Osteocyte (in vitro differentiated cells): Measurements from ENCODE around the gene AMDHD1. TPM values are rescaled to one million over a fixed set of nuclear protein-coding genes. Genes with fewer than 3 reads are reported as not detected.
A peak's percentile ranks its signal among the peaks of the same experiment; 100 is the strongest.

Experiments used
- DNase-seq: peaks from one replicate; pipeline ENCODE4 v3.0.0; 2021; ENCODE audit warnings: mixed read lengths; ENCODE audit not compliant: unreplicated experiment; ENCODE audit errors: extremely low spot score
- H3K27ac Mint-ChIP-seq: one replicate; pipeline ENCODE4 v1.8.0; 2021; ENCODE audit warnings: mild to moderate bottlenecking, mixed read lengths; ENCODE audit not compliant: unreplicated experiment
- H3K27me3 Mint-ChIP-seq: one replicate; pipeline ENCODE4 v1.8.0; 2021; ENCODE audit warnings: mixed read lengths; ENCODE audit not compliant: unreplicated experiment
- H3K36me3 Mint-ChIP-seq: one replicate; pipeline ENCODE4 v1.8.0; 2021; ENCODE audit warnings: mixed read lengths; ENCODE audit not compliant: unreplicated experiment
- H3K4me1 Mint-ChIP-seq: one replicate; pipeline ENCODE4 v1.8.0; 2021; ENCODE audit warnings: mixed read lengths; ENCODE audit not compliant: unreplicated experiment
- H3K4me3 Mint-ChIP-seq: one replicate; pipeline ENCODE4 v1.8.0; 2021; ENCODE audit warnings: mild to moderate bottlenecking, moderate library complexity, mixed read lengths; ENCODE audit not compliant: unreplicated experiment
- H3K9me3 Mint-ChIP-seq: one replicate; pipeline ENCODE4 v1.8.0; 2021; ENCODE audit warnings: mixed read lengths; ENCODE audit not compliant: unreplicated experiment
- long read RNA-seq: library from polyadenylated mRNA; unstranded; transcript quantifications from one replicate; pipeline ENCODE4 v2.0.0, GENCODE V29; 2021
- total RNA-seq: library from RNA; stranded (reverse); gene quantifications from 2 replicates; pipeline ENCODE4 v1.2.1, GENCODE V29; 2021
- TF ChIP-seq, protein P1 (sequence below): fragments of 200-600 bp; sonication (generic); IDR thresholded peaks from 2 replicates; pipeline ENCODE4 v1.5.0; 2021; ENCODE audit warnings: antibody characterized with exemption, mild to moderate bottlenecking, moderate library complexity

AMDHD1 gene, protein sequence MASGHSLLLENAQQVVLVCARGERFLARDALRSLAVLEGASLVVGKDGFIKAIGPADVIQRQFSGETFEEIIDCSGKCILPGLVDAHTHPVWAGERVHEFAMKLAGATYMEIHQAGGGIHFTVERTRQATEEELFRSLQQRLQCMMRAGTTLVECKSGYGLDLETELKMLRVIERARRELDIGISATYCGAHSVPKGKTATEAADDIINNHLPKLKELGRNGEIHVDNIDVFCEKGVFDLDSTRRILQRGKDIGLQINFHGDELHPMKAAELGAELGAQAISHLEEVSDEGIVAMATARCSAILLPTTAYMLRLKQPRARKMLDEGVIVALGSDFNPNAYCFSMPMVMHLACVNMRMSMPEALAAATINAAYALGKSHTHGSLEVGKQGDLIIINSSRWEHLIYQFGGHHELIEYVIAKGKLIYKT
- total RNA-seq = not detected in 2 replicates
- long read RNA-seq = 0 reads

DNA sequence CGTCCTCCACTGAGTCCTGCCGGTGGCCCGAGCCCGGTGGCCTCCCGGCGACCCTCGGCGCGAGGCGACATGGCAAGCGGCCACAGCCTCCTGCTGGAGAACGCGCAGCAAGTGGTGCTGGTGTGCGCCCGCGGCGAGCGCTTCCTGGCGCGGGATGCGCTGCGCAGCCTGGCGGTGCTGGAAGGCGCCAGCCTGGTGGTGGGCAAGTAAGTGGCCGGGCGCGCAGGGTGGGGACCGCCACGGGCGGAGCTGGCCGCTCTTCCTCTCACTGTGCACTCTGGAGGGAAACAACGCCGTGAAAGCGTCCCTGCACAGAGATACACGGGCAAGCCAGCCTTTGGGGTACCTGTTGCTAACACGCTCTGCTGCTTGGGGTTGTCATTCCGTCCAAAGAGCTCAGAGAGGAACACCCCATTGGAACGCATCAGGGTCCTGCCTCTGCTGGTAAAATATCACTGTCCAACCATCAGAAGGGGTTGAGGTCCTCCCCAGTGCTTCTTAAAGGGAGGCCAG, at the start of gene AMDHD1:
TSS of gene AMDHD1 (plus strand) at position 2 of the 513 bp plus-strand sequence. CDS start at position 70, 68 bp downstream.
- no peaks in the 10 kb centered on the region for H3K36me3 Mint-ChIP-seq
- H3K4me3 Mint-ChIP-seq = peak within 1 kb of the TSS; percentile 85
- peak; percentile 86 for DNase-seq
- peaks cover 5% of the 10 kb centered on the region for H3K4me1 Mint-ChIP-seq
- H3K27me3 Mint-ChIP-seq = peaks cover 40% of the 10 kb centered on the region
- no peak within 1 kb of the TSS for H3K27ac Mint-ChIP-seq
- no peaks in the 10 kb centered on the region for H3K9me3 Mint-ChIP-seq
- TF ChIP-seq, protein P1, sequence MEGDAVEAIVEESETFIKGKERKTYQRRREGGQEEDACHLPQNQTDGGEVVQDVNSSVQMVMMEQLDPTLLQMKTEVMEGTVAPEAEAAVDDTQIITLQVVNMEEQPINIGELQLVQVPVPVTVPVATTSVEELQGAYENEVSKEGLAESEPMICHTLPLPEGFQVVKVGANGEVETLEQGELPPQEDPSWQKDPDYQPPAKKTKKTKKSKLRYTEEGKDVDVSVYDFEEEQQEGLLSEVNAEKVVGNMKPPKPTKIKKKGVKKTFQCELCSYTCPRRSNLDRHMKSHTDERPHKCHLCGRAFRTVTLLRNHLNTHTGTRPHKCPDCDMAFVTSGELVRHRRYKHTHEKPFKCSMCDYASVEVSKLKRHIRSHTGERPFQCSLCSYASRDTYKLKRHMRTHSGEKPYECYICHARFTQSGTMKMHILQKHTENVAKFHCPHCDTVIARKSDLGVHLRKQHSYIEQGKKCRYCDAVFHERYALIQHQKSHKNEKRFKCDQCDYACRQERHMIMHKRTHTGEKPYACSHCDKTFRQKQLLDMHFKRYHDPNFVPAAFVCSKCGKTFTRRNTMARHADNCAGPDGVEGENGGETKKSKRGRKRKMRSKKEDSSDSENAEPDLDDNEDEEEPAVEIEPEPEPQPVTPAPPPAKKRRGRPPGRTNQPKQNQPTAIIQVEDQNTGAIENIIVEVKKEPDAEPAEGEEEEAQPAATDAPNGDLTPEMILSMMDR = peak; percentile 46

DNA sequence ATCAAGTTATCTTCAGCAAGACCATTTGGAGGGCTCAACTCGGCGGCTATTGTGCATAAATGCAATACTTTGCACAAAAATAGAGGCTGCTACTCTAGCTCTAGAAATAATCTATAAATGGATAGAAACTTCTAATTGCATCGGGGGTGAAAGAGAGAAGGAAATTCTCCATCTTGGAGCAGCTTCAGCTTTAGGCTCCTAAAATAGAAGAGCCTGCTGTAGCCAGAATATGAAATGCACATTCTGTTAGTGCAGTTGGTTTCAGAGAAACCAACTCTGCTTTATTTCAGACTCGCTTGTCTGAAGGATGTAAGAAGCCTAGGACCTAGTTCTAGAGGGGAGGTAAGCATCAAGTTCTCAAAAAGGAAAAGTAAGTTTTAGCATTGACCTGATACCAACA, 46.3 kb upstream of the AMDHD1 start:
- DNase-seq = no peak
- Mint-ChIP-seq H3K27ac (no peak overlapping the region), H3K4me3 (no peak overlapping the region), H3K4me1 (no peaks in the 10 kb centered on the region), H3K27me3 (peaks cover 25% of the 10 kb centered on the region), H3K36me3 (peaks cover 2% of the 10 kb centered on the region), H3K9me3 (no peaks in the 10 kb centered on the region)
- TF ChIP-seq, protein P1 = no peak

DNA sequence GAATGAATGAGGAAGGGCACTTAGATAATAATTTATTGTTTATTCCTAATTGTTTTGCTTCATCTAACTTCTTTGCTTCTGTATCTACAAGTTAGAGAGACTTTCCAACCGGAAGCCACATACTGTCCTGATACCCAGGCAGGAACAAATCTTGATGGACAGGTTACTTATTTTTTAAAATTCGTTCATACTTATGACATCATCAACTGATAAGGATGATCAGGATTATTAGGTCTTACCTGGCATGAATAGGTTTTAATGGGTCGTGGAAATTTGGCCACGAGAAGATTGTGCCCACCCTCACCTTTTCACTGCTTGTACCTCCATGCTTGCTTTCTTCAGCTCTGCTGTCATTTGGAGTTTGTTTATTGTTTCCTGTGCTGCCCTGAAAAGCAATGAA, 45.0 kb upstream of the AMDHD1 start:
- Mint-ChIP-seq H3K27me3 (peaks cover 22% of the 10 kb centered on the region), H3K27ac (no peak overlapping the region), H3K9me3 (peaks cover 2% of the 10 kb centered on the region), H3K36me3 (peaks cover 3% of the 10 kb centered on the region), H3K4me3 (no peak overlapping the region), H3K4me1 (no peaks in the 10 kb centered on the region)
- TF ChIP-seq, protein P1 = no peak
- DNase-seq = no peak

DNA sequence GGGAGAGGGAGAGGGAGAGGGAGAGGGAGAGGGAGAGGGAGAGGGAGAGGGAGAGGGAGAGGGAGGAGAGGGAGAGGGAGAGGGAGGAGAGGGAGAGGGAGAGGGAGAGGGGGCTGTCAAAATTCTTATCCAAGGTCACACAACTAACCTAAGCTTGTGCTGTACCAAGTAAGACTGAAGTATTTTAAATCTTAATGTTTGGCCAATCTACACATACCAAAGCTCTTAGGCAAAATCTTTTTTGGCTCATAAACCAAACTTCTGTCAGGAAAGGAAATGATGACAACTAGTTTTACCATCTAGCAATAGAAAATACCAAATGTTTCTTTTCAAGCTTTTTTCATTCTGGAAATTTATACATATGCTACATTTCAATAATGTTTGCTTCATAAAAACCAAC, 34.6 kb upstream of the AMDHD1 start:
- DNase-seq = no peak
- Mint-ChIP-seq H3K4me1 (peaks cover 3% of the 10 kb centered on the region), H3K36me3 (no peaks in the 10 kb centered on the region), H3K27me3 (peaks cover 52% of the 10 kb centered on the region), H3K4me3 (no peak overlapping the region), H3K9me3 (peaks cover 3% of the 10 kb centered on the region), H3K27ac (peak overlapping the region; percentile 58)
- TF ChIP-seq, protein P1 = no peak

DNA sequence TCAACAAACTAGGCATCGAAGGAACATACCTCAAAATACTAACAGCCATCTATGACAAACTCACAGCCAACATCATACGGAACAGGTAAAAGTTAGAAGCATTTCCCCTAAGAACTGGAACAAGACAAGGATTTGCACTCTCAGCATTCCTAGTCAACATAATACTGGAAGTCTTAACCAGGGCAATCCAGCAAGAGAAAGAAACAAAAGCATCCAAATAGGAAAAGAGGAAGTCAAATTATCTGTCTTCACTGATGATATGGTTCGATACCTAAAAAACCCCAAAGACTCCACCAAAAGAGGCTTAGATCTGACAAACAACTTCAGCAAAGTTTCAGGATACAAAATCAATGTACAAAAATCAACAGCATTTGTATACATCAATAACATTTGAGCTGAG, 33.3 kb upstream of the AMDHD1 start:
- Mint-ChIP-seq H3K36me3 (no peaks in the 10 kb centered on the region), H3K4me3 (no peak overlapping the region), H3K27ac (no peak overlapping the region), H3K4me1 (peaks cover 3% of the 10 kb centered on the region), H3K27me3 (peaks cover 48% of the 10 kb centered on the region), H3K9me3 (no peaks in the 10 kb centered on the region)
- no peak for DNase-seq
- TF ChIP-seq, protein P1 = no peak
